WERI-Rb-1 (cell line): ENCODE data around the gene ENTREP3.

Source experiments
- DNase-seq: peaks from one replicate; pipeline ENCODE4 v3.0.0-alpha.2; 2020
- H3K27ac ChIP-seq: fragments of 250-450 bp; sonication (Bioruptor Pico); 2 replicates; pipeline ENCODE4 v1.5.1; 2020; ENCODE audit warnings: mild to moderate bottlenecking, moderate library complexity
- H3K27me3 ChIP-seq: fragments of 250-450 bp; sonication (Bioruptor Pico); 2 replicates; pipeline ENCODE4 v1.5.1; 2021; ENCODE audit warnings: mild to moderate bottlenecking, low read depth, moderate library complexity; ENCODE audit not compliant: insufficient read depth, severe bottlenecking
- H3K36me3 ChIP-seq: fragments of 250-450 bp; sonication (Bioruptor Pico); 2 replicates; pipeline ENCODE4 v1.5.1; 2020; ENCODE audit warnings: mild to moderate bottlenecking, moderate library complexity
- H3K4me3 ChIP-seq: 2 replicates; pipeline ENCODE4 v1.5.1; 2011; ENCODE audit warnings: low read depth, mild to moderate bottlenecking, control low read depth, low read length
- H3K9me3 ChIP-seq: fragments of 250-450 bp; sonication (Bioruptor Pico); 2 replicates; pipeline ENCODE4 v1.5.1; 2021; ENCODE audit warnings: mild to moderate bottlenecking, moderate library complexity; ENCODE audit not compliant: severe bottlenecking
- CTCF ChIP-seq: IDR thresholded peaks from 2 replicates; pipeline ENCODE4 v1.5.1; 2011; ENCODE audit warnings: low read depth, mild to moderate bottlenecking, control low read depth, inconsistent platforms, low read length

The ENTREP3 gene

DNA sequence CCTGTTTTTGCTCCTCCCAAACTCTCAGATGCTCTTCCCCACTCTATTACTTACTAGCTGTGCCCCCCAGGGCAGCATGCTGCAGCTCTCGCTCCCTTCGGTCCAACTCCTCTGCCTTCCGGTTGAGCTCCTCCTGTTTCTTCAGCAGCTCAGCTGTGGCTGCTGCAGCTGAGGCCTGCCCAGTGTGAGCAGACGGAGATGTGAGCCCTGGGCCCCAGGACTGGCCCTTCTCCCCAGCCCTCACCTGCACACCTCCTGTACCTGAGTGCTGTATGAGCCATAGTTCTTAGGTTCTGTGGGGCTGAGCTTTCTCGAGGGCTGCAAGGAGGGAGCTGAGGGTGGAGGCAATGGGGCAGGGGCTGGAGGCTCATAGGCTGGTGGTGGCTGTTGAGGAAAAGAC lies 5.0 kb upstream of the ENTREP3 start:
- Histone ChIP-seq H3K9me3 (no peaks in the 10 kb centered on the region), H3K4me3 (no peak overlapping the region), H3K36me3 (peaks cover 66% of the 10 kb centered on the region), H3K27me3 (no peaks in the 10 kb centered on the region), H3K27ac (no peak overlapping the region)
- DNase-seq = no peak
- TF ChIP-seq CTCF = no peak

DNA sequence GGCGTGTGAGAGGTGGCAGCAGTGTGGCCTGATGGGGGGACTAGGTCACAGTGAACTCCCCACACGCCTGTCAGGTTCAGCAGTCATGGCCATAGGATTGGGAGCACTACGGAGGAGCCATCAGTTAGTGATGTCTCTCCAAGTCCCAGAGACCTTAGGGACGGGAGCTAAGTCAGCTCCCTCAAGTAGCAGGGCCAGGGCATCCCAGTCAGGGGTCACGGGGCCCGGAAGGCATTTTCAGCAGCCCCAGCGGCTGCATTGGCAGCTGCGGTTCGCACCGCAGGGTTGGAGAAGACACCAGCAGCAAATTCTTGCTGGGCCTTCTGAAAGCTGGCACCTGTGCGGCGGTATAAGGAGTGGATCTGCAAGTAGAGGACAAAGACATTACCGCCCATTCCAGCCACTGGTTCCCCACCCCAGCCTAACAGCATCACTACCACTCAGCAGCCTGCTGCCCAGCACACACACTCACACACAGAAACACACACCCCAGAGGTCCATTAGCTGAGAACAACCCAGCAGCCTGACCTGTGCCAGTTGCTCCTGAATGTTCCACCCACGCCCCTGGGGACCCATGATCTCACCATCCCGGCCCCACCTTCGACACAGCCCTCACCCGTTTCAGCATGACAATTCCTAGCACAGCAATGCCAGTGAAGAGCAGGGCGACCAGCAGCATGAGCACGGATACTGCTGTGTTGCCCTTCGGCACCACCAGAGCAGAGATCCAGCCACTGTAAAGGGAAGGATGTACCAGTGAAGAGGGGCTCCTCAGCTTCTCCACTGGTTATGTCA lies 972 bp upstream of the ENTREP3 start:
- no peaks in the 10 kb centered on the region for H3K9me3 ChIP-seq
- no peak for TF ChIP-seq CTCF
- H3K27ac ChIP-seq = peak overlapping the region; percentile 92
- H3K4me3 ChIP-seq = peak overlapping the region; percentile 75
- H3K27me3 ChIP-seq = no peaks in the 10 kb centered on the region
- H3K36me3 ChIP-seq = peaks cover 57% of the 10 kb centered on the region
- peak; percentile 23 for DNase-seq

DNA sequence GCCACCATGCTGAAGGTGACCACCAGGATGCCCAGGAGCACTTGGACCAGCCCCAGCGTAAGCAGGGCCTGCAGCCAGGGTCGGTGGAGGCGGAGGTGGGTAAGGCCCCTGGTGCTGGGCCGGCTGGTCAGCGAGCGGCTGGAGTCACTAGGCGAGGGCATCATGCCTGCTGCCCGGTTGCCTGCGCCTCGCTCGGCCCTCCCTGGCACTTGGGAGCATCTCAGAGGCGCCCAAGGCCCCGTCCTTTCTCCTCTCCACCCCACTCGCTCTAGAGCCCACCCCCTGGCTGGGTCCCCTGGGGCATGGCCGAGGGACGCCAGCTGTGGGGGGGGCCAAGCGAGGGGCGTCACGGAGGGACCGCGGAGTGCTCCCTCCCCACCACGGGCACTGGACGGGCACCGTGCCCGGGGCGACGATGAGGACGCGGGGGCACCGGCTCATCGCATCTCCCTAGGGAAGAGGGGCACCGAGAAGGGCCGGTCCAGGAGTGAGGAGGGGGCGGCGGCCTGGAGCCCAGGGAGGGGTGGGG lies 505 bp downstream of the ENTREP3 start:
- H3K27ac ChIP-seq = peak overlapping the region; percentile 92

GRCh38 chr1:155254228-155254713 lies 1.0 kb downstream of the ENTREP3 start:
- Histone ChIP-seq H3K36me3 (peaks cover 56% of the 10 kb centered on the region), H3K27ac (peak overlapping the region; percentile 92), H3K27me3 (no peaks in the 10 kb centered on the region), H3K4me3 (peak overlapping the region; percentile 75), H3K9me3 (no peaks in the 10 kb centered on the region)
- DNase-seq = peak; percentile 26
- no peak for TF ChIP-seq CTCF

More for the DNA sequence above, 505 bp downstream of the ENTREP3 start:
- Histone ChIP-seq H3K36me3 (peaks cover 58% of the 10 kb centered on the region), H3K9me3 (no peaks in the 10 kb centered on the region), H3K27me3 (no peaks in the 10 kb centered on the region), H3K4me3 (peak overlapping the region; percentile 75)
- TF ChIP-seq CTCF = no peak
- DNase-seq = peak; percentile 49

GRCh38 chr1:155253797-155254196 lies 1.5 kb downstream of the ENTREP3 start:
- no peak overlapping the region for H3K27ac ChIP-seq
- peaks cover 59% of the 10 kb centered on the region for H3K36me3 ChIP-seq
- H3K4me3 ChIP-seq = no peak overlapping the region
- no peaks in the 10 kb centered on the region for H3K27me3 ChIP-seq
- DNase-seq = no peak
- no peaks in the 10 kb centered on the region for H3K9me3 ChIP-seq
- no peak for TF ChIP-seq CTCF
